ENCODE measurements around the gene MAPKBP1. TPM values are rescaled to one million over a fixed set of nuclear protein-coding genes. Genes with fewer than 3 reads are reported as not detected.

Gene MAPKBP1
- total RNA-seq, 2 donors from 2014 or later = 9.0 to 14.6 TPM

- Histone ChIP-seq H3K27me3 (no peaks in the 10 kb centered on the region), H3K9me3 (no peaks in the 10 kb centered on the region), H3K27ac (no peak overlapping the region), H3K4me1 (no peaks in the 10 kb centered on the region), H3K9ac (ENCODE audit: low read depth in 2 of 2, low read length in 2 of 2) (no peak overlapping the region), H3K4me3 (no peak overlapping the region), H3K36me3 (peaks cover 7% of the 10 kb centered on the region)
- DNase-seq = no peak
- no peak for TF ChIP-seq CTCF (IDR thresholded peaks at IDR 0.05)
- intact Hi-C loops (cut with DNase I) = no loop called here
These were observed 76.3 kb downstream of the MAPKBP1 start for GRCh38 chr15:41850482-41851166.

- H3K4me3 ChIP-seq = no peak overlapping the region
- TF ChIP-seq CTCF (IDR thresholded peaks at IDR 0.05) = no peak
These were observed 76.9 kb downstream of the MAPKBP1 start for GRCh38 chr15:41851167-41851523.

GRCh38 chr15:41851755-41852370, 77.6 kb downstream of the MAPKBP1 start:
- intact Hi-C loops (cut with DNase I) = no loop called here
- no peaks in the 10 kb centered on the region for H3K4me1 ChIP-seq

More at GRCh38 chr15:41851167-41851523, 76.9 kb downstream of the MAPKBP1 start:
- Histone ChIP-seq H3K27ac (no peak overlapping the region), H3K4me1 (no peaks in the 10 kb centered on the region), H3K27me3 (no peaks in the 10 kb centered on the region), H3K36me3 (peaks cover 7% of the 10 kb centered on the region), H3K9me3 (no peaks in the 10 kb centered on the region), H3K9ac (ENCODE audit: low read depth in 2 of 2, low read length in 2 of 2) (no peak overlapping the region)
- no peak for DNase-seq
- intact Hi-C loops (cut with DNase I) = no loop called here

GRCh38 chr15:41852736-41853590, 78.7 kb downstream of the MAPKBP1 start:
- Histone ChIP-seq H3K9me3 (no peaks in the 10 kb centered on the region), H3K4me3 (no peak overlapping the region), H3K4me1 (no peaks in the 10 kb centered on the region), H3K27me3 (no peaks in the 10 kb centered on the region), H3K36me3 (no peaks in the 10 kb centered on the region), H3K9ac (ENCODE audit: low read depth in 2 of 2, low read length in 2 of 2) (no peak overlapping the region), H3K27ac (no peak overlapping the region)
- DNase-seq = no peak
- no peak for TF ChIP-seq CTCF (IDR thresholded peaks at IDR 0.05)
- intact Hi-C loops (cut with DNase I) = no loop called here

More at GRCh38 chr15:41851755-41852370, 77.6 kb downstream of the MAPKBP1 start:
- no peak for DNase-seq
- peaks cover 3% of the 10 kb centered on the region for H3K36me3 ChIP-seq
- no peak overlapping the region for H3K9ac ChIP-seq (ENCODE audit: low read depth in 2 of 2, low read length in 2 of 2)
- no peaks in the 10 kb centered on the region for H3K27me3 ChIP-seq
- H3K27ac ChIP-seq = no peak overlapping the region
- no peak for TF ChIP-seq CTCF (IDR thresholded peaks at IDR 0.05)
- H3K9me3 ChIP-seq = no peaks in the 10 kb centered on the region
- no peak overlapping the region for H3K4me3 ChIP-seq

- intact Hi-C loops (cut with DNase I) = no loop called here
- no peak for DNase-seq
- no peaks in the 10 kb centered on the region for H3K36me3 ChIP-seq
- no peak overlapping the region for H3K4me3 ChIP-seq
- no peaks in the 10 kb centered on the region for H3K4me1 ChIP-seq
- TF ChIP-seq CTCF (IDR thresholded peaks at IDR 0.05) = no peak
- H3K9me3 ChIP-seq = no peaks in the 10 kb centered on the region
- H3K9ac ChIP-seq (ENCODE audit: low read depth in 2 of 2, low read length in 2 of 2) = no peak overlapping the region
- H3K27me3 ChIP-seq = no peaks in the 10 kb centered on the region
- no peak overlapping the region for H3K27ac ChIP-seq
These were observed 79.5 kb downstream of the MAPKBP1 start for GRCh38 chr15:41853831-41854230.
